A549 (cell line): ENCODE measurements around the gene TTC34. TPM values are rescaled to one million over a fixed set of nuclear protein-coding genes. Genes with fewer than 3 reads are reported as not detected.
A peak's percentile ranks its signal among the peaks of the same experiment; 100 is the strongest.

ENCODE experiments used
- ATAC-seq, 2 experiments: fragments of 200-7000 bp in 1 of 2; fragments of >200 bp in 1 of 2; cut with Nextera tagmentation in 1 of 2; cut with Tn5 transposase in 1 of 2; 3 replicates each; pipeline versions ENCODE4 v1.8.0 to v1.9.1; 2018 to 2020; ENCODE audit warnings: mild to moderate bottlenecking in 1 of 2, moderate library complexity in 1 of 2
- CTCF ChIA-PET: fragments of 300-600 bp; sonication (Branson Sonifier 250); formaldehyde crosslinking; extraction: SDS; loops from one replicate; lab custom pipeline; 2021; ENCODE audit warnings: antibody characterized with exemption, inconsistent platforms; lab: Yijun Ruan, JAX
- POLR2A ChIA-PET: fragments of 350-600 bp; formaldehyde crosslinking; extraction: SDS; loops from one replicate; lab custom pipeline; 2021; ENCODE audit warnings: antibody characterized with exemption, inconsistent platforms; lab: Yijun Ruan, JAX
- DNase-seq, 2 experiments: peaks; one replicate each; pipeline versions ENCODE4 v3.0.0 to v3.0.0-alpha.2; 2011 to 2016; ENCODE audit warnings: low read depth in 1 of 2, low spot score in 1 of 2
- FAIRE-seq: peaks from 2 replicates; lab custom pipeline; 2011; peaks lifted over from hg19 to GRCh38; lab: Jason Lieb, UNC
- H3K27ac ChIP-seq, 2 experiments: fragments of >200 bp; sonication (Bioruptor Twin); formaldehyde crosslinking; 3 replicates each; pipeline ENCODE4 v1.5.1; 2016 to 2017
- H3K4me1 ChIP-seq: fragments of >200 bp; sonication (Bioruptor Twin); formaldehyde crosslinking; 3 replicates; pipeline ENCODE4 v1.6.1; 2016
- H3K4me2 ChIP-seq: fragments of >200 bp; sonication (Bioruptor Twin); formaldehyde crosslinking; 3 replicates; pipeline ENCODE4 v1.6.1; 2016
- H3K4me3 ChIP-seq: fragments of >200 bp; sonication (Bioruptor Twin); formaldehyde crosslinking; 3 replicates; pipeline ENCODE4 v1.5.1; 2016
- H3K9me3 ChIP-seq: fragments of >200 bp; sonication (Bioruptor Twin); formaldehyde crosslinking; 3 replicates; pipeline ENCODE4 v1.6.1; 2016
- BHLHE40 ChIP-seq: IDR thresholded peaks from 2 replicates; pipeline ENCODE4 v1.6.1; 2012; ENCODE audit warnings: low read depth, low read length, inconsistent platforms
- CEBPB ChIP-seq, 2 experiments: fragments of >200 bp in 1 of 2; sonication (Bioruptor Twin) in 1 of 2; formaldehyde crosslinking in 1 of 2; IDR thresholded peaks; 2 replicates each; pipeline ENCODE4 v1.6.1; 2012 to 2016
- CHD2 ChIP-seq: fragments of 150-350 bp; IDR thresholded peaks from 2 replicates; pipeline ENCODE4 v1.6.1; 2014; ENCODE audit warnings: low read length; ENCODE audit not compliant: partially characterized antibody
- CHD4 ChIP-seq: fragments of 200-600 bp; sonication (generic); IDR thresholded peaks from 2 replicates; pipeline ENCODE4 v1.6.1; 2016; ENCODE audit warnings: antibody characterized with exemption, mild to moderate bottlenecking, borderline replicate concordance
- FOSL2 ChIP-seq, 2 experiments: fragments of 450-650 bp in 1 of 2; fragments of >200 bp in 1 of 2; sonication (Bioruptor Twin) in 1 of 2; formaldehyde crosslinking; IDR thresholded peaks; 2 replicates each; pipeline versions ENCODE4 v1.5.0 to v1.6.1; 2016 to 2020; ENCODE audit warnings: mild to moderate bottlenecking in 1 of 2, moderate library complexity in 1 of 2
- HEYL ChIP-seq: fragments of 250-450 bp; sonication (Bioruptor Pico); IDR thresholded peaks from 2 replicates; pipeline ENCODE4 v1.8.0; 2021; ENCODE audit warnings: mild to moderate bottlenecking, moderate library complexity
- HOXB5 ChIP-seq: fragments of 250-450 bp; sonication (Bioruptor Pico); IDR thresholded peaks from 2 replicates; pipeline ENCODE4 v1.5.0; 2020; ENCODE audit warnings: mild to moderate bottlenecking, moderate library complexity
- KDM1A ChIP-seq: fragments of 200-600 bp; sonication (generic); IDR thresholded peaks from 2 replicates; pipeline ENCODE4 v1.6.1; 2016; ENCODE audit warnings: low read depth, mild to moderate bottlenecking
- MAZ ChIP-seq: fragments of 150-350 bp; IDR thresholded peaks from 2 replicates; pipeline ENCODE4 v1.6.1; 2014; ENCODE audit warnings: antibody characterized with exemption, low read depth, low read length, borderline replicate concordance
- NPAS2 ChIP-seq: fragments of 250-450 bp; sonication (Bioruptor Pico); IDR thresholded peaks from 2 replicates; pipeline ENCODE4 v1.8.0; 2022; ENCODE audit warnings: mild to moderate bottlenecking, moderate library complexity, borderline replicate concordance
- NR3C1 ChIP-seq: fragments of >200 bp; sonication (Bioruptor Twin); formaldehyde crosslinking; IDR thresholded peaks from 3 replicates; pipeline ENCODE4 v1.6.1; 2017
- PHF8 ChIP-seq: fragments of 200-600 bp; sonication (generic); IDR thresholded peaks from 2 replicates; pipeline ENCODE4 v1.6.1; 2016; ENCODE audit warnings: low read depth, mild to moderate bottlenecking, antibody characterized with exemption, moderate library complexity, borderline replicate concordance
- POLR2A ChIP-seq: IDR thresholded peaks from 2 replicates; pipeline ENCODE4 v1.6.1; 2012; ENCODE audit warnings: mild to moderate bottlenecking, low read length
- RARB ChIP-seq: fragments of 250-450 bp; sonication (Bioruptor Pico); IDR thresholded peaks from 2 replicates; pipeline ENCODE4 v1.8.0; 2021; ENCODE audit warnings: mild to moderate bottlenecking, moderate library complexity
- RCOR1 ChIP-seq: fragments of 150-350 bp; IDR thresholded peaks from 2 replicates; pipeline ENCODE4 v1.6.1; 2014; ENCODE audit warnings: antibody characterized with exemption, low read length, low read depth
- RFX5 ChIP-seq: fragments of 450-650 bp; IDR thresholded peaks from 2 replicates; pipeline ENCODE4 v1.7.1; 2014; ENCODE audit warnings: antibody characterized with exemption, mild to moderate bottlenecking, moderate library complexity
- SMC3 ChIP-seq: fragments of >200 bp; sonication (Bioruptor Twin); formaldehyde crosslinking; IDR thresholded peaks from 3 replicates; pipeline ENCODE4 v1.6.1; 2018; ENCODE audit warnings: inconsistent platforms
- SREBF2 ChIP-seq: fragments of 450-650 bp; IDR thresholded peaks from 2 replicates; pipeline ENCODE4 v1.6.1; 2014; ENCODE audit warnings: mild to moderate bottlenecking, moderate library complexity
- TFCP2L1 ChIP-seq: fragments of 250-450 bp; sonication (Bioruptor Pico); IDR thresholded peaks from 2 replicates; pipeline ENCODE4 v1.5.0; 2021; ENCODE audit warnings: mild to moderate bottlenecking
- TP53 ChIP-seq: fragments of 250-450 bp; sonication (Bioruptor Pico); IDR thresholded peaks from 2 replicates; pipeline ENCODE4 v1.5.0; 2021; ENCODE audit warnings: mild to moderate bottlenecking, moderate library complexity
- ZC3H11A ChIP-seq: fragments of 450-650 bp; IDR thresholded peaks from 2 replicates; pipeline ENCODE4 v1.6.1; 2014; ENCODE audit warnings: antibody characterized with exemption, mild to moderate bottlenecking
- ZFP36 ChIP-seq: fragments of 450-650 bp; IDR thresholded peaks from 2 replicates; pipeline ENCODE4 v1.6.1; 2014; ENCODE audit warnings: borderline replicate concordance; ENCODE audit not compliant: partially characterized antibody
- ZNF302 ChIP-seq: fragments of 250-450 bp; sonication (Bioruptor Pico); IDR thresholded peaks from 2 replicates; pipeline ENCODE4 v1.9.0; 2021; ENCODE audit warnings: inconsistent platforms, mild to moderate bottlenecking, moderate library complexity
- ZSCAN20 ChIP-seq: fragments of 250-450 bp; sonication (Bioruptor Pico); IDR thresholded peaks from 2 replicates; pipeline ENCODE4 v1.8.0; 2022; ENCODE audit warnings: mild to moderate bottlenecking, moderate library complexity
- WGBS: methylation state at CpG from one replicate; pipeline ENCODE4 v1.1.6; 2017; ENCODE audit errors: missing lambda C conversion rate; 5-methylcytosine and 5-hydroxymethylcytosine counted together
- polyA plus RNA-seq, 4 experiments: library from polyadenylated mRNA; depleted of rRNA in 3 of 4; stranded (reverse); fragments of >200 nt; fragmentation: RNase III in 1 of 4; extraction: RNeasy Plus Mini Kit Qiagen cat#74134 plus additional on column Dnase treatment in 1 of 4; gene quantifications; 2 replicates in 3 of 4; 3 replicates in 1 of 4; pipeline ENCODE4 v1.2.3, GENCODE V29; 2011 to 2017
- TF ChIP-seq, protein P1 (sequence below): fragments of >200 bp; sonication (Bioruptor Twin); formaldehyde crosslinking; IDR thresholded peaks from 3 replicates; pipeline ENCODE4 v1.5.1; 2016
- TF ChIP-seq, protein P2 (sequence below): IDR thresholded peaks from 2 replicates; pipeline ENCODE4 v1.6.1; 2012
- TF ChIP-seq, protein P3 (sequence below): fragments of >200 bp; sonication (Bioruptor Twin); formaldehyde crosslinking; IDR thresholded peaks from 2 replicates; pipeline ENCODE4 v1.6.1; 2016
- TF ChIP-seq, protein P4 (sequence below): fragments of 200-600 bp; sonication (generic); IDR thresholded peaks from 2 replicates; pipeline ENCODE4 v1.6.1; 2016; ENCODE audit warnings: antibody characterized with exemption, mild to moderate bottlenecking, moderate library complexity
- TF ChIP-seq, protein P5 (sequence below): fragments of 250-450 bp; sonication (Bioruptor Pico); IDR thresholded peaks from 2 replicates; pipeline ENCODE4 v1.5.0; 2020; ENCODE audit warnings: low read depth, mild to moderate bottlenecking, moderate library complexity

The TTC34 gene
- polyA plus RNA-seq, 2 of the 4 experiments (the other 2 are of a cell fraction) = 0.04 to 0.05 TPM

DNA sequence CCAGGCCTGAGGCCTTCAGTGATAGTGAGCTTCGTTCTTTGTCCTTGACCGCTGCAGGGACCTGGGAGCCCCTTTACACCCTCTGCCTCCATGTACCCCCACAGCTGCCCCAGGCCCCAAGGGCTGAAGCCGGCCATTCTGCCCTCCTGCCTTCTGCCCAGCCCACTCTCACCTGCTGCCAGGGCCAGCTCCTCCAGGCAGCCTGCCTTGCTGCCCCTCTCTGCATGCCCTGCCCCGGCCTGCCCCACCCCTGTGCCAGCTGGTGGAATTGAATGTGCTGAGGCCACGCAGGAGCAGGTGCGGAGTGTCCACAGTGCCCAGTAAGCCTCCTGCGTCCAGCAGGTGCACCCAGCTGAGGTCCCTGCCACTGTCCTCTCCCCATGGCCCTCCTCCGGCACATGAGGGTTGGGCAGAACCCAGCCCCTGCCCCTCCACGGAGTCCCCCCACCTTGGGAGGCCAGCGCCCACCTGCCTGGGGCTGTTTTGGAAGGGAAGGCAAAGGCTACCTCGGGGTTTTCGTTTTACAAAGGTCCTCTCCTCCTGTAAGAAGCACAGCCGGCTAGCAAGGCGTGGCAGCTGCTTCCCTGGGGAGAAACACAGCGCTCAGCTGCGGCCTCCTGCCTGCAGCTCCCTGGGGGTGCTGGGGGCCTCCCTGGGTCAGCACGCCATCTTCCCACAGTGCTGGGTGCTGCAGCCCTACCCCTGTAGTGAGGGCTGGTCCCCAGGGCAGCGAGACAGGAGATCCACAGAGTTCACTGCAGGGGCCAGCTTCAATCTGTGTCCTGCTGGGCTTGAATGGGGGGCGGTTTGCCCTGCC is 189.7 kb downstream of the TTC34 start:
- WGBS = 100% methylated on average over 1 of the region's 19 CpGs
- no peak for ATAC-seq
- Histone ChIP-seq H3K4me3 (no peak overlapping the region), H3K4me1 (no peaks in the 10 kb centered on the region), H3K27ac (no peak overlapping the region), H3K9me3 (peaks cover 11% of the 10 kb centered on the region; the same call in 1 of the 3 replicates), H3K4me2 (no peak overlapping the region)
- TF ChIP-seq, protein P1, sequence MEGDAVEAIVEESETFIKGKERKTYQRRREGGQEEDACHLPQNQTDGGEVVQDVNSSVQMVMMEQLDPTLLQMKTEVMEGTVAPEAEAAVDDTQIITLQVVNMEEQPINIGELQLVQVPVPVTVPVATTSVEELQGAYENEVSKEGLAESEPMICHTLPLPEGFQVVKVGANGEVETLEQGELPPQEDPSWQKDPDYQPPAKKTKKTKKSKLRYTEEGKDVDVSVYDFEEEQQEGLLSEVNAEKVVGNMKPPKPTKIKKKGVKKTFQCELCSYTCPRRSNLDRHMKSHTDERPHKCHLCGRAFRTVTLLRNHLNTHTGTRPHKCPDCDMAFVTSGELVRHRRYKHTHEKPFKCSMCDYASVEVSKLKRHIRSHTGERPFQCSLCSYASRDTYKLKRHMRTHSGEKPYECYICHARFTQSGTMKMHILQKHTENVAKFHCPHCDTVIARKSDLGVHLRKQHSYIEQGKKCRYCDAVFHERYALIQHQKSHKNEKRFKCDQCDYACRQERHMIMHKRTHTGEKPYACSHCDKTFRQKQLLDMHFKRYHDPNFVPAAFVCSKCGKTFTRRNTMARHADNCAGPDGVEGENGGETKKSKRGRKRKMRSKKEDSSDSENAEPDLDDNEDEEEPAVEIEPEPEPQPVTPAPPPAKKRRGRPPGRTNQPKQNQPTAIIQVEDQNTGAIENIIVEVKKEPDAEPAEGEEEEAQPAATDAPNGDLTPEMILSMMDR = no peak
- no peak for TF ChIP-seq SMC3
- no peak for TF ChIP-seq RCOR1
- no peak for TF ChIP-seq CHD4
- no peak for TF ChIP-seq ZSCAN20
- no peak for TF ChIP-seq MAZ
- TF ChIP-seq HEYL (CRISPR knock-in tag) = no peak
- no peak for TF ChIP-seq PHF8
- no peak for TF ChIP-seq BHLHE40
- TF ChIP-seq NPAS2 (CRISPR knock-in tag) = no peak
- TF ChIP-seq RFX5 = no peak
- TF ChIP-seq NR3C1 = no peak
- TF ChIP-seq FOSL2 (IDR thresholded peaks at IDR 0.05) = no peak
- TF ChIP-seq FOSL2 (CRISPR knock-in tag; IDR thresholded peaks at IDR 0.05) = no peak
- ChIA-PET CTCF (no interaction called here), POLR2A (no interaction called here)
- no peak for FAIRE-seq
- no peak for DNase-seq

DNA sequence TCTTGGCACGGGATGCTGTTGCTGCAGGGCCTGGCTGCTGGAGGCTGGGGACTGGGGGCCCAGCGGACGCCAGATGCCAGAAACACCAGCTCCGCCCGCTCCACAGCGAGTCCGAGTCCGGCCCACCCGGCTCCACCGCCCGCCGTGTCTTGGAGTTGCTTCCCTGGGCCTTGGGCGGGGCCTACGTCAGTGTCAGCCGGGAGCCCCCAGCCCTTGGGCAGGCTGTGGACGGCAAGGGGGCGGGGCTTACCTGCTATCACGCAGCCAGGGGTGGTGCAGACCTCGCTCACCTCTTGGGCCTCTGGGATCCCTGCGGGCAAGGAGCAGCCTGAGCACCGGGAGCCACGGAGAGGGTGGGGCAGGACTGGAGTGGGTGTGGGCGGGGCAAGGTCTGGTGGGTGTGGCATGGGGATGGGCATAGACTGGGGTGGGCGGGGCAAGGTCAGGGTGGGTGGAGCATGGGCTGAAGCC is 190.4 kb downstream of the TTC34 start:
- peaks cover 7% of the 10 kb centered on the region; the same call in 1 of the 3 replicates for H3K9me3 ChIP-seq
- no peak overlapping the region for H3K27ac ChIP-seq
- POLR2A ChIA-PET = no interaction called here
- 39% methylated on average over 6 of the region's 24 CpGs for WGBS
- H3K4me1 ChIP-seq = no peaks in the 10 kb centered on the region
- CTCF ChIA-PET = no interaction called here
- peak; percentile 14 to 72; a peak in 3 of 6 replicates for ATAC-seq
- no peak overlapping the region for H3K4me2 ChIP-seq
- TF ChIP-seq NR3C1 (no peak), RARB (CRISPR knock-in tag) (no peak), TP53 (CRISPR knock-in tag) (no peak), POLR2A (no peak), HOXB5 (no peak), ZC3H11A (no peak), RFX5 (no peak), CEBPB (IDR thresholded peaks at IDR 0.05) (no peak), TFCP2L1 (CRISPR knock-in tag) (no peak), CHD2 (no peak), KDM1A (no peak), SREBF2 (no peak), ZNF302 (CRISPR knock-in tag) (no peak), SMC3 (no peak), ZFP36 (no peak)
- TF ChIP-seq, protein P2, sequence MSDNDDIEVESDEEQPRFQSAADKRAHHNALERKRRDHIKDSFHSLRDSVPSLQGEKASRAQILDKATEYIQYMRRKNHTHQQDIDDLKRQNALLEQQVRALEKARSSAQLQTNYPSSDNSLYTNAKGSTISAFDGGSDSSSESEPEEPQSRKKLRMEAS = no peak
- TF ChIP-seq, protein P3, sequence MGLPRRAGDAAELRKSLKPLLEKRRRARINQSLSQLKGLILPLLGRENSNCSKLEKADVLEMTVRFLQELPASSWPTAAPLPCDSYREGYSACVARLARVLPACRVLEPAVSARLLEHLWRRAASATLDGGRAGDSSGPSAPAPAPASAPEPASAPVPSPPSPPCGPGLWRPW = no peak
- TF ChIP-seq, protein P4, sequence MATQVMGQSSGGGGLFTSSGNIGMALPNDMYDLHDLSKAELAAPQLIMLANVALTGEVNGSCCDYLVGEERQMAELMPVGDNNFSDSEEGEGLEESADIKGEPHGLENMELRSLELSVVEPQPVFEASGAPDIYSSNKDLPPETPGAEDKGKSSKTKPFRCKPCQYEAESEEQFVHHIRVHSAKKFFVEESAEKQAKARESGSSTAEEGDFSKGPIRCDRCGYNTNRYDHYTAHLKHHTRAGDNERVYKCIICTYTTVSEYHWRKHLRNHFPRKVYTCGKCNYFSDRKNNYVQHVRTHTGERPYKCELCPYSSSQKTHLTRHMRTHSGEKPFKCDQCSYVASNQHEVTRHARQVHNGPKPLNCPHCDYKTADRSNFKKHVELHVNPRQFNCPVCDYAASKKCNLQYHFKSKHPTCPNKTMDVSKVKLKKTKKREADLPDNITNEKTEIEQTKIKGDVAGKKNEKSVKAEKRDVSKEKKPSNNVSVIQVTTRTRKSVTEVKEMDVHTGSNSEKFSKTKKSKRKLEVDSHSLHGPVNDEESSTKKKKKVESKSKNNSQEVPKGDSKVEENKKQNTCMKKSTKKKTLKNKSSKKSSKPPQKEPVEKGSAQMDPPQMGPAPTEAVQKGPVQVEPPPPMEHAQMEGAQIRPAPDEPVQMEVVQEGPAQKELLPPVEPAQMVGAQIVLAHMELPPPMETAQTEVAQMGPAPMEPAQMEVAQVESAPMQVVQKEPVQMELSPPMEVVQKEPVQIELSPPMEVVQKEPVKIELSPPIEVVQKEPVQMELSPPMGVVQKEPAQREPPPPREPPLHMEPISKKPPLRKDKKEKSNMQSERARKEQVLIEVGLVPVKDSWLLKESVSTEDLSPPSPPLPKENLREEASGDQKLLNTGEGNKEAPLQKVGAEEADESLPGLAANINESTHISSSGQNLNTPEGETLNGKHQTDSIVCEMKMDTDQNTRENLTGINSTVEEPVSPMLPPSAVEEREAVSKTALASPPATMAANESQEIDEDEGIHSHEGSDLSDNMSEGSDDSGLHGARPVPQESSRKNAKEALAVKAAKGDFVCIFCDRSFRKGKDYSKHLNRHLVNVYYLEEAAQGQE = no peak
- TF ChIP-seq, protein P5, sequence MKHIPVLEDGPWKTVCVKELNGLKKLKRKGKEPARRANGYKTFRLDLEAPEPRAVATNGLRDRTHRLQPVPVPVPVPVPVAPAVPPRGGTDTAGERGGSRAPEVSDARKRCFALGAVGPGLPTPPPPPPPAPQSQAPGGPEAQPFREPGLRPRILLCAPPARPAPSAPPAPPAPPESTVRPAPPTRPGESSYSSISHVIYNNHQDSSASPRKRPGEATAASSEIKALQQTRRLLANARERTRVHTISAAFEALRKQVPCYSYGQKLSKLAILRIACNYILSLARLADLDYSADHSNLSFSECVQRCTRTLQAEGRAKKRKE (CRISPR knock-in tag) = no peak
- TF ChIP-seq, all 56 proteins: peak for 0
- DNase-seq (peak in 1 of 2 experiments; percentile 25), FAIRE-seq (no peak)
- no peak overlapping the region for H3K4me3 ChIP-seq
